Central memory CD8-positive, alpha-beta T cell (primary cell): ENCODE measurements around the gene DDX54.

ENCODE experiments used
- ATAC-seq: fragments of 150-1000 bp; cut with Tn5 transposase; replicated peaks from 2 replicates; pipeline ENCODE4 v1.10.0; 2022; ENCODE audit warnings: mild to moderate bottlenecking, moderate FRiP score, moderate number of reproducible peaks; ENCODE audit not compliant: poor library complexity, severe bottlenecking; ENCODE audit errors: extremely low read depth
- DNase-seq, 2 donors: peaks; one replicate each; pipeline ENCODE4 v3.0.0; 2021; ENCODE audit warnings: low spot score in 2 of 2
- H3K27ac Mint-ChIP-seq: one replicate; pipeline ENCODE4 v1.8.0; 2022; ENCODE audit warnings: low read depth, mild to moderate bottlenecking, moderate library complexity, mixed read lengths
- H3K27me3 Mint-ChIP-seq: one replicate; pipeline ENCODE4 v1.8.0; 2022; ENCODE audit warnings: mixed read lengths
- H3K36me3 Mint-ChIP-seq: one replicate; pipeline ENCODE4 v1.8.0; 2022; ENCODE audit warnings: mild to moderate bottlenecking, moderate library complexity, mixed read lengths; ENCODE audit not compliant: insufficient read depth
- H3K4me1 Mint-ChIP-seq: one replicate; pipeline ENCODE4 v1.8.0; 2022; ENCODE audit warnings: mixed read lengths
- H3K4me3 Mint-ChIP-seq: one replicate; pipeline ENCODE4 v1.8.0; 2022; ENCODE audit warnings: mild to moderate bottlenecking, moderate library complexity, mixed read lengths
- H3K9me3 Mint-ChIP-seq: one replicate; pipeline ENCODE4 v1.8.0; 2022; ENCODE audit warnings: mixed read lengths

Gene DDX54, protein sequence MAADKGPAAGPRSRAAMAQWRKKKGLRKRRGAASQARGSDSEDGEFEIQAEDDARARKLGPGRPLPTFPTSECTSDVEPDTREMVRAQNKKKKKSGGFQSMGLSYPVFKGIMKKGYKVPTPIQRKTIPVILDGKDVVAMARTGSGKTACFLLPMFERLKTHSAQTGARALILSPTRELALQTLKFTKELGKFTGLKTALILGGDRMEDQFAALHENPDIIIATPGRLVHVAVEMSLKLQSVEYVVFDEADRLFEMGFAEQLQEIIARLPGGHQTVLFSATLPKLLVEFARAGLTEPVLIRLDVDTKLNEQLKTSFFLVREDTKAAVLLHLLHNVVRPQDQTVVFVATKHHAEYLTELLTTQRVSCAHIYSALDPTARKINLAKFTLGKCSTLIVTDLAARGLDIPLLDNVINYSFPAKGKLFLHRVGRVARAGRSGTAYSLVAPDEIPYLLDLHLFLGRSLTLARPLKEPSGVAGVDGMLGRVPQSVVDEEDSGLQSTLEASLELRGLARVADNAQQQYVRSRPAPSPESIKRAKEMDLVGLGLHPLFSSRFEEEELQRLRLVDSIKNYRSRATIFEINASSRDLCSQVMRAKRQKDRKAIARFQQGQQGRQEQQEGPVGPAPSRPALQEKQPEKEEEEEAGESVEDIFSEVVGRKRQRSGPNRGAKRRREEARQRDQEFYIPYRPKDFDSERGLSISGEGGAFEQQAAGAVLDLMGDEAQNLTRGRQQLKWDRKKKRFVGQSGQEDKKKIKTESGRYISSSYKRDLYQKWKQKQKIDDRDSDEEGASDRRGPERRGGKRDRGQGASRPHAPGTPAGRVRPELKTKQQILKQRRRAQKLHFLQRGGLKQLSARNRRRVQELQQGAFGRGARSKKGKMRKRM

DNA sequence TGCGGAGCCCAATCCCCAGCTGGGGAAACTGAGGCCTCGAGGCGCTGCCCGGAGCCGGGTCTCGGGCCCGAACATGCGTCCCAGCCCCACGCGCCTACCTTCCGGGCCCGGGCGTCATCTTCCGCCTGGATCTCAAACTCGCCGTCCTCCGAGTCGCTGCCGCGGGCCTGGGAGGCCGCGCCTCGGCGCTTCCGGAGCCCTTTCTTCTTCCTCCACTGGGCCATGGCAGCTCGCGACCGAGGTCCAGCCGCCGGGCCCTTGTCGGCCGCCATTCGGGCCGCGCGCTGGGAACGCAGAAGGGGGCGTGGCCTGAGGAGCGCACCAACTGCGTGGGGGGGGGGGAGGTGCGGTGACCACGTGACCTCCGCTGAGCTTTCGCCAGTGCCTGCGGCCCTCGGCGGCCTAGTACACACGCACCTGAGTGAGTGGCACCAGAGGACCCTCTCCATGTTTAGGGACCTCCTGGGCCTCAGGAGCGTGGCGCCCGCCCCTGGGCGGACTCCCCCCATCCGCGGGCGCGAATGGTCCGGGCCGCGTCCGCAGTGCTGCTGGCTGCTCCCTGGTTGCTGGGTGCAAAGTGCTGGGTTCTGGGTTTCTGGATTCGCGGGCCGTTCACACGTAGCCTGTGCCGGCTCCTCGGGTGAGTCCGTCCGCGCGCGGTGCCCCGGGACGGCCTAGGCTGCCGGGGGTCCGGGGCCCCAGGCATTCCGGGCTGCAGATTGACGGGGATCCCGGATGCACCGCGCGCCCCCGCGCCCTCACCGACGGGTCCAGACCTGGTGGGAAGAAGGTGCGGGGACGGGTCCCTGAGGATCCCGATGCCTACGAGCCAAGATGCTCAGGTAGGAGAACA is at the start of gene DDX54, which contains the start of gene RITA1:
Gene DDX54, minus strand, starts transcription at position 299 of the 853 bp plus-strand sequence. Its CDS starts 27 bp downstream, at position 272.
Gene RITA1, plus strand, starts transcription at position 542 of the 853 bp plus-strand sequence. CDS start 1,026 bp downstream, outside the sequence.
- Mint-ChIP-seq H3K4me1 (peaks cover 26% of the 10 kb centered on the region), H3K4me3 (peak within 1 kb of the TSS; percentile 86), H3K27ac (peak within 1 kb of the TSS; percentile 91), H3K27me3 (no peaks in the 10 kb centered on the region), H3K9me3 (no peaks in the 10 kb centered on the region), H3K36me3 (peaks cover 23% of the 10 kb centered on the region)
- peak; percentile 74 to 86 for DNase-seq
- peak; percentile 59 for ATAC-seq

DNA sequence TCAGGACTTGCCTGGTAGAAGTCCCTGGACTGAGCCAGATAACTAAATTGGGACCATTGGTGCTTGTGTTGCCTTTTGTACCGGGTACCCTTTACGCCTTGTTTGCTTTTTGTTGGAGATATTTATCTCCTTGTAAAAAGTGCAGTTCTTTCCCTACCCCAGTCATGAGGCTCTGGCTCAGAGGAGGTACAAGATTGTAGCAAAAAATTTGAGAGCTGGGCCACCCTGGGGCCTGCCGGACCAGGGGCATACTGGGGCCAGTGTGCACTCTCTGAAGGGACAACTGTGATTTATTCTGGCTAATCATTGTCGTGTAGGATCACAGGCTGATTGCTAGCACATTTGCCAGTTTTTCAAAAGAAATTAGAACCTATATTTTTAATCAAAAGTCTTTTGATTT is 49.2 kb upstream of the DDX54 start:
- peaks cover 5% of the 10 kb centered on the region for H3K36me3 Mint-ChIP-seq
- H3K4me1 Mint-ChIP-seq = peaks cover 24% of the 10 kb centered on the region
- ATAC-seq (no peak), DNase-seq (no peak)
- H3K9me3 Mint-ChIP-seq = no peaks in the 10 kb centered on the region
- no peak overlapping the region for H3K4me3 Mint-ChIP-seq
- no peak overlapping the region for H3K27ac Mint-ChIP-seq
- H3K27me3 Mint-ChIP-seq = no peaks in the 10 kb centered on the region

DNA sequence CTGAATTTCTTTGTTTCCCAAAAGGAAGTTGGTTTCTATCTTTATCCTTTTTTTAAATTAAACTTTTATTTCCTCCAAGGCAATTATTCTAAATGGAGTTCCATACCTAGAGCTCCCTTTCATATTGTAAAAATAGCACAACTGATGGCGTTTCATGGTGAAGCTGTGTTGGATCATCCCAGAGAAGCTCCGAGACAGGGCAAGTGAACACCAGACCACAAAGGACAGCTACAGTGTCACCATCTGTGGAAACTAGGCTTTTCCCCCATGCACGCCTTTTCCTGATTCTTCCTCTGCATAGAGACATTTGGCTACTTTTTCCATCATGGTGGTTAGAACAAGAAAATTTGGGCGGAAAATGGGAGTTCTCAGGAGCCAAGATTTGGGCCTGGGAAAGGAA is 48.7 kb upstream of the DDX54 start:
- peak overlapping the region; percentile 70 for H3K27ac Mint-ChIP-seq
- H3K27me3 Mint-ChIP-seq = no peaks in the 10 kb centered on the region
- ATAC-seq = no peak
- H3K9me3 Mint-ChIP-seq = no peaks in the 10 kb centered on the region
- peaks cover 3% of the 10 kb centered on the region for H3K36me3 Mint-ChIP-seq
- no peak overlapping the region for H3K4me3 Mint-ChIP-seq
- H3K4me1 Mint-ChIP-seq = peaks cover 24% of the 10 kb centered on the region
- DNase-seq = no peak

DNA sequence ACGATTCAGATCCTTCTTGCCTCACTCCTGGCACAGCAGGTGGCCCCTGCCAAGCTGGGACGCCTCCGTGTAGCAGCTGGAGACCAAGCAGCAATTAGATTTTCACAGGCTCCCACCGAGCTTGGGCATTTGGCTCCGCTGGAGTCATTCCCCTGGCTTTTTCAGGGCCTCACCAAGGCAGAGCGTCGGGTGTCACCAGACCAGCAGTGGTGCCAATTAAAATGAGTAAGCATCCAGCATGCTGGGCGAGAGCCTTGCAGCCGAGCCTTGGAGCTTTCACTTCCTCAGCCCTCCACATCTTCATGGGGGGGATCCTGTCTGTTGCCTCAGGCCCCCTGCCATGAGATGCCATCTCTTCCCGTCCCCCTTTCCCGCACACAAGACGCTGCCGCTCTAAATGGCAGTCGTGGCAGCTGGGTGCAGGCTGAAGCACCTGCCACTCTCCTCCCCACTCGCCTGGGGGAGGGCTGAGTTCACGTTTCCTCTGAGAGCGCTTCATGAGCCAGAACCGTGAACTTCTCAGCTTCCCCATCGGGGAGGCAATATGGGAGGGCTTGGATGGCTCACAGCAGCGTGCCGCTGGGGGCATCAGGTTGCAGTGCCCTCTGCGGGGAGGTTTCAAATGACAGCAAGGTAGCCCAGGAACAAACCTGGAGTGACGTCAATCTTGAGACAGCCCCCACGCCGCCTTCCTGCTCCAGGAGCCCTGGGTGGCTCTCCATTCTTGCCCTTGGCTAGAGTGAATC is 47.7 kb upstream of the DDX54 start:
- Mint-ChIP-seq H3K27me3 (no peaks in the 10 kb centered on the region), H3K4me3 (peak overlapping the region; percentile 76), H3K27ac (peak overlapping the region; percentile 70), H3K4me1 (peaks cover 24% of the 10 kb centered on the region), H3K9me3 (no peaks in the 10 kb centered on the region), H3K36me3 (peaks cover 5% of the 10 kb centered on the region)
- DNase-seq (peak; percentile 40 to 77), ATAC-seq (peak; percentile 95)

DNA sequence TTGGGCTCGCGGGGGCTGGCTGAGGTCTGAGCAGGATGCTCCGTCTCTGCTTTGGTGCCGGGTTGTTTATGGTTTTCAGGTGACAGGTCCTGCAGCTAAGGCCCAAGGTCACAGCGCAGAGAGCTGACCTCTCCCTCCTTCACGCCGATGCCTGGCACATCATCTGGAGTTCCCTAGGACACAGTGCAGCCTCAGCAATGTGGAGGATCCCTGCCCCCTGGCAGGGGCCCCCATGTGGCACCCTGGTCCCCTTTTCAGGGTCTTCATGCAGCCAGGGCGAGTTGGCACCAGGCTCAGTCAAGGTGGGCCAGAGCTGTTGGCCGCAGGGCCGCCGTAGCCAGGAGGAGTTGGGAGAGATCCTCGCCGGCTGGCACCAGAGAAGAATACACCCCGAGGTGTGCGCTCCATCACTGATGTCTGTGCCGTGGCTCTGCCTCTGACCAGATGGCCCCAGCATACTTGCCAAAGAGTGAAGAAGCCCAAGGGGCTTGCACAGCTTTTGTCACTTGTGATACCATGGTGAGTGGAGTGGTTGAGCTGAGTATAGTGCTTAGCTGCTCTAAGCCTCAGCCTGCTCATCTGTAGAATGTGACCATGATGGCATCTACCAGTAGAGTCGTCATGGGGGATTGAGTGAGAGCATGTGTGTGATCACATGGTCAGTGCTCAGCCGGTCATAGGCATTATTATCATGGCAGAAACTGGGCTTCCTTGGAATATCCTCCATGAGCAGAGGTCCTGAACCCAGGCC is 47.0 kb upstream of the DDX54 start:
- H3K36me3 Mint-ChIP-seq = peaks cover 6% of the 10 kb centered on the region
- peak overlapping the region; percentile 70 for H3K27ac Mint-ChIP-seq

DNA sequence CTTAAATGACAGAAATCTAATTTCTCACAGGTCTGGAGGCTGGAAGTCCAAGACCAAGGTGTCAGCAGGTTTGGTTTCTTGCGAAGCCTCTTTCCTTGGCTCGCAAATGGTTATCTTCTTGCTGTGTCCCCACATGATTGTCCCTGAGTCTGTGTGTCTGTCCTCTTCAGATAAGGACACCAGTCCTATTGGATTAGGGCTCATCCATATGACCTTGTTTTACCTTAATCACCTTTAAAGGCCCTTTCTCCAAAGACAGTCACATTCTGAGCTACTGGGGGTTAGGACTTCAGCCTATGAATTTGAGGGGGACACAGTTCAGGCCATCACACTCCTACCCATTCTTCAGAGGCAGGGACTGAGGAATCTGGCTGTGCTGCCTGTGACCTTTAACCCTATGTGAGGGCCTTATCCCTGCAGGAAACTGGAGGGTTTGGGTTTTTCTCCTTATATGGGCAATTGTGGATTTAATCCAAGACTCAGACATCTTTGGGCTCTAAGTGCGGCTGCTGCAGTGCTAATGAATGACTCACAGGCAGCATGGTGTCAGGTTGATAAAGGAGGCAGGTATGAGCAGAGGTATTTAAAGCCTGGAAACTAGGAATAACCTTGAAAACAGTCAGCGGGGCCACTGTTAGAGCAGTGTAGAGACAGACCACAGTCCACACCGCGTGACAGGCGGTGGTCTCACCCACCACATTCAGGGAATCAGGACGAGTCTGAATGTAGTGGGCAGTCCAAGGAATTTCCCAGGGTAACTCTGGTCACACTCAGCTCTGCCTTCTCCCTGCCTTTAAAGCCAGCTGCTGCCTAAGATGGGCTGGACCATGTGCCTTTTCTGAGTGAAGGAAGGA is 46.2 kb upstream of the DDX54 start:
- no peak overlapping the region for H3K27ac Mint-ChIP-seq
- ATAC-seq = no peak
- no peak for DNase-seq
- H3K36me3 Mint-ChIP-seq = peaks cover 6% of the 10 kb centered on the region
- peaks cover 24% of the 10 kb centered on the region for H3K4me1 Mint-ChIP-seq
- H3K4me3 Mint-ChIP-seq = no peak overlapping the region
- no peaks in the 10 kb centered on the region for H3K27me3 Mint-ChIP-seq
- no peaks in the 10 kb centered on the region for H3K9me3 Mint-ChIP-seq

More for the DNA sequence above, 47.0 kb upstream of the DDX54 start:
- ATAC-seq (no peak), DNase-seq (no peak)
- Mint-ChIP-seq H3K27me3 (no peaks in the 10 kb centered on the region), H3K9me3 (no peaks in the 10 kb centered on the region), H3K4me3 (peak overlapping the region; percentile 76), H3K4me1 (peaks cover 24% of the 10 kb centered on the region)

DNA sequence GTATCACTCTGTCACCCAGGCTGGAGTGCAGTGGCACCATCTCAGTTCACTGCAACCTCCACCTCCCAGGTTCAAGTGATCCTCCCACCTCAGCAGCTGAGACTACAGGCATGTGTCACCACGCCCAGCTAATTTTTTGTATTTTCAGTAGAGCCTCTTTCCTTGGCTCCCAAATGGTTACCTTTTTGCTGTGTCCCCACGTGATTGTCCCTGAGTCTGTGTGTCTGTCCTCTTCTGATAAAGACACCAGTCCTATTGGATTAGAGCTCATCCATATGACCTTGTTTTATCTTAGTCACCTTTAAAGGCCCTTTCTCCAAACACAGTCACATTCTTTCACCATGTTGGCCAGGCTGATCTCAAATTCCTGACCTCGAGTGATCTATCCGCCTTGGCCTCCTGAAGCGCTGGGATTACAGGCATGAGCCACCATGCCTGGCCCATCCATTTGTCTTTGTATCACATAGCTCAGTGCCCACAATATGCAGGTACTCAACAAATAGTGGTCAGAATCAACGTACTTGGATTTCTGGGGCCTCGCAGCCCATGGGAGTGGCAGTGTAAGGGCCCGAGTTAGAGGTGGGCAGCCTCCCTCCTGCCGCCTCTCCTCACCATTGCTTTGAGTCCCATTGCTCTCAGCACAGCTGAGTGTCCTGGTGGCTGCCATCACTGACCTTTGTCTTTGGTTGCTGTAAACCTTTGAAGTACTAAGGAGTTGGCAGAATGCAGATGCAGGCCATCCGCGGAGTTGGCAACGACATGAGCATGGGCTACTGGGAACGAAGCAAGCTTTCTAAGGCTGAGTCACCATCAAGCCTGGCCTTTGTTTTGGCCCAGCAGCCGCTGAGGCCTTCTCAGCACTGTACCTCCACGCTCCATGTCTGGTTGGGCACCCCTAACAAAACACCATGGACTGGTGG is 45.3 kb upstream of the DDX54 start:
- ATAC-seq = no peak
- Mint-ChIP-seq H3K27ac (no peak overlapping the region), H3K9me3 (no peaks in the 10 kb centered on the region), H3K4me1 (peaks cover 21% of the 10 kb centered on the region), H3K36me3 (peaks cover 6% of the 10 kb centered on the region), H3K27me3 (no peaks in the 10 kb centered on the region), H3K4me3 (no peak overlapping the region)
- DNase-seq = no peak

DNA sequence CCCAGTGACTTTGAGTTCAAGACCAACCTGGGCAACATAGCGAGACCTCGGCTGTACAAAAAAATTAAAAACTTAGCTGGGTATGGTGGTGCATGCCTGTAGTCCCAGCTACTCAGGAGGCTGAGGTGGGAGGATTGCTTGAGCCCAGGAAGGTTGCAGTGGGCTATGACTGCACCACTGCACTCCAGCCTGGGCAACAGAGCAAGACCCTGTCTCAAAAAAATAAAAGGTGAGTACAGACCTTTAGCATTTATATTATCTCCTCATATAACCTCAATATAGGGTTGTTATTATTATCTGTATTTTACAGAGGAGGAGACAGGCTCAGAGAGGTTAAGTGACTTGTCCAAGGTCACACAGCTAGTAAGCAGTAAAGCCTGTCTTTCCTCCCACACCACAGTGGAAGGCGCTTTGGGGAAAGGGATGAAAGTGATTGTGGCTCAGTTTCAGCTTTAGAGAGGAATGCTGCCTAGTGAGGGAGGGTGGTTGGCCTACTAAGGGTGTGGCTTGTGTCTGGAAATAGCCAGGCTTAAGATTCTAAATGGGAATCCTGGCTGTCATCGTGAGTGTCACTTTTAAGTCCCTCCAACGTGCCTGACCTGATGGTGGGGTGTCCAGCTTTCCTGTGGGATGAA is 43.2 kb upstream of the DDX54 start:
- H3K27ac Mint-ChIP-seq = no peak overlapping the region
- DNase-seq = no peak
- H3K36me3 Mint-ChIP-seq = peaks cover 6% of the 10 kb centered on the region
- H3K9me3 Mint-ChIP-seq = no peaks in the 10 kb centered on the region
- H3K4me3 Mint-ChIP-seq = no peak overlapping the region
- no peak for ATAC-seq
- H3K27me3 Mint-ChIP-seq = no peaks in the 10 kb centered on the region
- H3K4me1 Mint-ChIP-seq = peaks cover 17% of the 10 kb centered on the region

DNA sequence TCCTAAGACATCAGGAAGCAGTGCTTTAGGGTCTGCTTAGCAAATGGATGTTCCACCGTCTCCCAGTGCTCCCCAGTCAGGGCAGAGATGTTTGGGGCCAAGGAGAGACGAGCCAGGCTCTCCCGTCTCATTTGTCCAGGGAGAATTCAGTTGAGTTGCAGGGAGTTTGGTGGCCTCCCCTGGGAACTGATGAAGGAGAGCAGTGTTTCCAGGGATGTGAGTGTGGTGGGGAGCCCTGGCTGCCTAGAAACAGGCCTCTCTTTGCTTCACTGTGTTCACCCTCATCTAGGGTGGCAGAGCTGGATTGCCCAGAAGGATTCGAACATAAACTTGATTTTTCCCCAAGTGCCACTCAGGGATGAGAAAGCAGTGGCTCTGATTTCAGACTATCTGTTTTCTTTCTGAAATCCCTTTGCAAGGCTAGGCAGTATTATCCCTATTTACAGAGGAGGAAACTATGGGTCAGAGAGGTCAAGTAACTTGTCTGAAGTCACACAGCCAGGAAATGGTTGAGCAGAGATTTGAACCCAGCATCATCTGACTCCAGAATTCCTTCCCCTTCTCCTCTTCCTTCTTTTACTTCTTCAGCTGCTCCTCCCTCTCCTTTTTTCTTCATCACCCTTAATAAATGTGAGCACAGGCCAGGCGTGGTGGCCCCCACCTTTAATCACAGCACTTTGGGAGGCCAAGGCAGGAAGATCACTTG is 42.6 kb upstream of the DDX54 start:
- Mint-ChIP-seq H3K4me1 (peaks cover 15% of the 10 kb centered on the region), H3K9me3 (no peaks in the 10 kb centered on the region), H3K27me3 (no peaks in the 10 kb centered on the region), H3K27ac (no peak overlapping the region), H3K4me3 (no peak overlapping the region), H3K36me3 (peaks cover 4% of the 10 kb centered on the region)
- DNase-seq (no peak), ATAC-seq (no peak)
